ENCODE data around the gene ACSS2. TPM values are rescaled to one million over a fixed set of nuclear protein-coding genes. Genes with fewer than 3 reads are reported as not detected.

Gene ACSS2
- total RNA-seq, 2 experiments from 2014 or later: 27.4 to 29.6 TPM

DNA sequence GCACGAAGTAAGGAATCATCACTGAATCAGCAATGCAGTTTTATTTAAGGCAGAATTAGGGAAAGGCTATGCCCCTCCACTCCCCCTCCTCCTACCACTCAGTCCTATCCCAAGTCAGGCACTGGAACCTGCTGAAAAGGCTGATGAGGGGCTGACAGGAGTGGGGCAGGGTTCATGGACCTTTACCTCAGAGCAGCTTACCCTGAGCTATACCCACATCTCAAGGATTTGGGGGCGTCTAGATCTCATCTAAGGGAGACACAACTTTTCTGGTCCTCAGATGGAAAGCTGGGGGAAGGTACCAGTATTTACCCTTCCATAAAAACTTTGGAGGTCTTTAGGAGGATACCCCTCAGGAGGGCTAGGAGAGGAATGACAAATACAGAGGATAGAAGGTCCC is 52.0 kb downstream of the ACSS2 start:
- POLR2A ChIA-PET: no interaction called here
- Mint-ChIP-seq H3K36me3 (peaks cover 44% of the 10 kb centered on the region), H3K4me3 (no peak overlapping the region), H3K4me1 (peaks cover 20% of the 10 kb centered on the region), H3K27ac (no peak overlapping the region), H3K9me3 (no peaks in the 10 kb centered on the region), H3K27me3 (no peaks in the 10 kb centered on the region)
- ATAC-seq (ENCODE audit: low read depth) (no peak), DNase-seq (no peak)

DNA sequence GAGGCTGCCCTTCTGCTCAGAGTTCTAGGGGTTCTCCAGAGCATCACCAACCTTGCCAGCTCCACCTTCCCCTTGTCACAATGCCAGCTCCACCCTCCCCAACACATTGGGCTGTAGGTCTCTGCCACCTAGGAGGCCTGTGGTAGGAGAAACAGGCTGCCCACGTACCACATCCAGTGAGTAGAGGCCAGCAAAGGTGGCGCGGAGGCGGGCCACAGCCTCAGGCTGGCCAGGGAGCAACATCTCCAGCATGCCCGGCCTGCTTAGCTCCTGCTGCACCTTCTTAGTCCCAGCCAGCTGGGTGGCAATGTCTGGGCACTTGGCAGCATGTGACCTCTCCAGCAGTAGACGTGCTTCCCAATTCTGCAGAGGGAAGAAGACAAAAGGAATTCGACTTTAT is 55.4 kb downstream of the ACSS2 start:
- H3K27me3 Mint-ChIP-seq: no peaks in the 10 kb centered on the region
- ATAC-seq (ENCODE audit: low read depth) (no peak), DNase-seq (no peak)
- H3K9me3 Mint-ChIP-seq: no peaks in the 10 kb centered on the region
- H3K27ac Mint-ChIP-seq: no peak overlapping the region
- no peak overlapping the region for H3K4me3 Mint-ChIP-seq
- H3K36me3 Mint-ChIP-seq: peaks cover 38% of the 10 kb centered on the region
- POLR2A ChIA-PET: interaction anchor here (1.0 kb wide), 1 partner anchor 12 kb away, joined by 3 read pairs; no protein-coding TSS in a partner anchor
- H3K4me1 Mint-ChIP-seq: peaks cover 8% of the 10 kb centered on the region

DNA sequence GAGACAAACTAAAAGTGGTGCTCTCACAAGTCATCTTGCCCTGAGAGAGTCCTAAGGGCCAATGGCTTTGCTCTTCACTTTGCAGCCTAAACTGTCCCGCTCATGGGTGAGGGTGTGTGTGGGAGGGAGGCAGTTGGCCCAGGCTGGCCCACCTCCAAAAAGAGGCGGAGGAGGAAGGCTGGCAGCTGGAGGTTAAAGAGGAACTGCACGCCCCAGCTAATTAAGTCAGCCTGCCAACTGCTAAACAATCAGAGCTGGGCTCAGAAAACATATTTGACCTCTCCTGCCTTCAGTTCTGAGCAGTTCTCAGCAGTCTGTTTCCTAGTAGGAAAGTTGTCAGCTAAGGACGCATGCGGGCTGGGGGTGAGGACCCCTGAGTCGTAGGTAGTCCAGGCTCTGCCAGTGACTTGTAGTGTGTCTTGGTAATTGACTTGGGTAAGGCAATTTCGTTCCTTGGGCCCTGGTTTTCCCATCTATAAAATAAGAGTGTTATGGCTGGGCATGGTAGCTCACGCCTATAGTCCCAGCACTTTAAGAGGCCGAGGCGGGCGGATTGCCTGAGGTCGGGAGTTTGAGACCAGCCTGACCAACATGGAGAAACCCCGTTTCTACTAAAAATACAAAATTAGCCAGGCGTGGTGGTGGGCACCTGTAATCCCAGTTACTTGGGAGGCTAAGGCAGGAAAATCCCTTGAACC is 62.2 kb downstream of the ACSS2 start:
- Mint-ChIP-seq H3K4me1 (no peaks in the 10 kb centered on the region), H3K4me3 (no peak overlapping the region), H3K36me3 (peaks cover 19% of the 10 kb centered on the region), H3K27ac (no peak overlapping the region), H3K9me3 (no peaks in the 10 kb centered on the region), H3K27me3 (no peaks in the 10 kb centered on the region)
- no peak for ATAC-seq (ENCODE audit: low read depth)
- DNase-seq: no peak
- POLR2A ChIA-PET: no interaction called here

DNA sequence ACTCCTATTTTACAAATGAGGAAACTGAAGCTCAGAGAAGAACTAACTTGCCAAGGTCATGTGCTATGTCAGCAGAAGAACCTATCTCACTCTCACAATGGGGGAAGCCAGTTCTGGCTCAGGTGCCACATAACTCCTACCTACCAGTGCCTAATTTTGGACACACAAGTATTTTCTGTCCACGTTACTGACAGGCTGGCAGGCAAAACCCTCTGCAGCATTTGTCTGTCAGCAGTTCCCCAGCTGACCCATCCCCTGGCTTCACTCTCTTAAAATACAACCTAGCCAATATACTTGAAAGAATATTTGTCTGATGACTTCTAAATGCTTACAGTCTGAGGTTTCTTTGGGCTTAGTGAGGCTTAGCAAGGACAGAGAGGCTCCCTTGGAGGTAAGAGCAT is 63.7 kb downstream of the ACSS2 start:
- POLR2A ChIA-PET: no interaction called here
- Mint-ChIP-seq H3K36me3 (peaks cover 18% of the 10 kb centered on the region), H3K9me3 (no peaks in the 10 kb centered on the region), H3K4me3 (no peak overlapping the region), H3K4me1 (no peaks in the 10 kb centered on the region), H3K27me3 (no peaks in the 10 kb centered on the region), H3K27ac (no peak overlapping the region)
- DNase-seq: no peak
- ATAC-seq (ENCODE audit: low read depth): no peak

DNA sequence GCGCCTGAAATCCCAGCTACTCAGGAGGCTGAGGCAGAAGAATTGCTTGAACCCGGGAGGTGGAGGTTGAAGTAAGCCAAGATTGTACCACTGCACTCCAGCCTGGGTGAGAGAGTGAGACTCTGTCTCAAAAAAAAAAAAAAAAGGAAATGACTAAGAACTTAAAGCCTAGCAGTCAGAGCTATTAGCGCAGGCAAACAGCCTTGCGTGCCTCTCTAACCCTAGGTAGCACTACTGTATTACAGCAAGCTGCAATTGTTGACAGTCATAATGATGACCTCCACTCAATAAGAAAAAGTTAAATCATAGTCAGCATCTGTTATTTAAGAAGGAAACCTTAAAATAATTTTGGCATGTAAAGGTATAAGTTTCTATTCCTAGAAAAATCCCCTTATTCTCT is 64.8 kb downstream of the ACSS2 start:
- Mint-ChIP-seq H3K4me1 (no peaks in the 10 kb centered on the region), H3K27ac (no peak overlapping the region), H3K27me3 (no peaks in the 10 kb centered on the region), H3K36me3 (peaks cover 18% of the 10 kb centered on the region), H3K4me3 (no peak overlapping the region), H3K9me3 (no peaks in the 10 kb centered on the region)
- POLR2A ChIA-PET: no interaction called here
- DNase-seq (no peak), ATAC-seq (ENCODE audit: low read depth) (no peak)

DNA sequence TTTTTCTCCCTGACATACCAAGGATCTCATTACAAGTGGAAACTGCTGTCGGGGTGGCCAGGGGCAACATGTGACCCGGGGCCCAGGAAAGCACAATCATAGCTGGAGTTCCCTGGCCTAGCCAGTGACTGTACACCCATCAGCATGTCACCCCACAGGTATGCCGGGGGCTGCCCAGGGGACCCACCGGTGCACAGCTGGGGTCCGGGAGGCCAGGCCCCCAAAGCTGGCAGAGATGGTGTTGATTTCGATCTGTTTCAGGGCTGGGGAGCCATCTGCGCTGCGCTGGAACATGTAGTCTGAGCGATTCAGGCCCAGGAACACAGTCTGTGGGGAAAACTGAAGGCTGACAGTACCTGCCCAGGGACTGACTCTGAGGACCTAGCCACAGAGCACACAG is 65.9 kb downstream of the ACSS2 start:
- H3K36me3 Mint-ChIP-seq: peaks cover 15% of the 10 kb centered on the region
- DNase-seq (no peak), ATAC-seq (ENCODE audit: low read depth) (no peak)
- POLR2A ChIA-PET: no interaction called here
- H3K4me1 Mint-ChIP-seq: no peaks in the 10 kb centered on the region
- no peaks in the 10 kb centered on the region for H3K9me3 Mint-ChIP-seq
- no peak overlapping the region for H3K4me3 Mint-ChIP-seq
- no peaks in the 10 kb centered on the region for H3K27me3 Mint-ChIP-seq
- H3K27ac Mint-ChIP-seq: no peak overlapping the region

DNA sequence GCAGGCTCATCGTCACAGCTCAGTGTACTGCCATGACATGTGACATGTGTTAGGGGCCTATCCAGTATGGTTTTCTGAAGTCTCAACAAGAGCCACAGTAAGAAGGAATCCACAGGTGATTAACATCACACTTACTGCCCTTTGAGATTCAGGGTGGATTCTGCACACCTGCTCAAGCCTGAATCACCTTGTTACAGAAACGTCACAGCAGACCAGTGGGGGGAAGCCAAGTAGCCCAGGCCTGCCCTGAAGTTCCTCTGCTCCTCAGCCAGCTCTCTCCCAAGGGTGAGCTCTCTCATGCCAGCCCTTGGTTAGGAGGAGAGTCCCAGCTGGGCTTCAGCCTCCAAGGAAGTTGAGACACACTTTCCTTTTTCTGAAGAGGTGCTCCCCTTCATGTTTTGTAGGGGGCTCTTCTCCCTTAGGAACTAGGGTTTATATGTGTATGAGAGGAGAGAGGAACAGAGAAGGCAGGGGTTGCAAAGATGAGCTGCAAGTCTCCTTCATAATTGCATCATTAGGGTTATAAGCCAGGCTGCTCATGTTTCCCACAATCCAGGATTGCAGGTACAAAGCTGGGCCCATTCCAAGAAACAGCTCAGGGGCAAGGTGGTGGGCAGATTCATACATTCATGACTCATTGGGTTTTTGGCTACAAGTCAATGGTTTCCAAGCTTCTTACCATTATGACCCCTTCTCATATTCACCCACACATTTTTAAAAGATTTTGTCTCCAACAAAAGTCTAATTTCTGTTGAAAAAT is 67.6 kb downstream of the ACSS2 start:
- Mint-ChIP-seq H3K4me1 (no peaks in the 10 kb centered on the region), H3K4me3 (no peak overlapping the region), H3K27me3 (no peaks in the 10 kb centered on the region), H3K27ac (no peak overlapping the region), H3K9me3 (no peaks in the 10 kb centered on the region), H3K36me3 (peaks cover 11% of the 10 kb centered on the region)
- POLR2A ChIA-PET: interaction anchor here (1.3 kb wide), 1 partner anchor 9 kb away, joined by 3 read pairs; no protein-coding TSS in a partner anchor
- ATAC-seq (ENCODE audit: low read depth) (no peak), DNase-seq (no peak)

DNA sequence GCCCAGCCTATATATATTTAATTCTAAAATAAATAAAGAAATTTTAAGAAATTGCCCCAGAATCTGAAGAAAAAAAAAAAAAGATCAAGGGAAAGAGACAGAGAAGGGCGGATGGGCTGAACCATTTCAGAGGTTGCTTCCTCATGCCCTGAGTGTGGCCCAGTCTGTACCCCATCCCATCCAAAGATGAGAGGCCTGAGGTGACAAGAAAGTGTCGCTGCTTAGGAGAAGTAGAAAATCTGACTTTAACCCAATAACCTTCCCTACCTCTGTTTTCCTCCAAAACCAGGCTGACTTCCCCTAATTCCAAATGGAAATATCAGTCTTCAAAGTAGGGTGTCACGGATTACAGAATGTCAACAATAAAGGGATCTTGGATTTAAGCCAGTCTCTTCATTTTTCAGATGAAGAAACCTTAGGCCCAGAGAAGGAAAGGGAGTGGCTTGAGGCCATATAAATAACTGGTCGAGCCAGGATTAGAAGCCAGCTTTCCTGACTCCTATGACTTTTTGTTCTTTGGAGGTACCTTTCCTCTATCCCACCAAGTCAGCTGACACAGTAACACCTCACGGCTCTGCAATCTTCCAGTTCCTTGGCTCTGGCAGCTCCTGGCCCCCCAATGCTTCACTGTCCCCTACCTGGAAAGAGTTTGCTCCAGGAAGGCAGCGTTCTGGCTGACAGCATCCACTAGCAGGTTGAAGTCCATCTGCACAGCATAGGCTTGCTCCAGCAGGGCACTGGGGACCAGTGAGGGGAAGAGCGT is 69.1 kb downstream of the ACSS2 start:
- DNase-seq (no peak), ATAC-seq (ENCODE audit: low read depth) (no peak)
- POLR2A ChIA-PET: no interaction called here
- Mint-ChIP-seq H3K27me3 (no peaks in the 10 kb centered on the region), H3K27ac (no peak overlapping the region), H3K4me1 (peaks cover 2% of the 10 kb centered on the region), H3K9me3 (no peaks in the 10 kb centered on the region), H3K4me3 (no peak overlapping the region), H3K36me3 (peaks cover 17% of the 10 kb centered on the region)

DNA sequence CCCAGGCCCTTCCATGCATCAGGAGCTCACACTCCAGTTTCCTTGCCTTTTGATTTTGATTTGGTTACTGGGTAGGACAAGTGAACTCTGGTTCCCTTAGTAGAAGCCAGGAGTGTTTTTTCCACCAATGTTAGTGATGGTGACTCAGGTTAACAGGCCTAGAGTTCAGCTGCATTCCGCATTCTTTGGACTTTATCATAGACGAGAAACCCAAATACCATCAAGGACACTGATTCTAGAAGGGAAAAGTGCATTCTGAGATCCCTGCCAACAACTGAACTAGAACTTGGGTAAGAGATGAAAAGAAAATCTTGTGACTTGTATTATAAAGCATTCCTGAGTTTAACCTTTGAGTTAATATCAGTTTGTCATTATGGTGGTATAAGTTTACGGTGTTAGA is 70.2 kb downstream of the ACSS2 start:
- H3K9me3 Mint-ChIP-seq: no peaks in the 10 kb centered on the region
- ATAC-seq (ENCODE audit: low read depth) (no peak), DNase-seq (no peak)
- POLR2A ChIA-PET: no interaction called here
- no peak overlapping the region for H3K27ac Mint-ChIP-seq
- H3K4me3 Mint-ChIP-seq: no peak overlapping the region
- H3K27me3 Mint-ChIP-seq: no peaks in the 10 kb centered on the region
- H3K4me1 Mint-ChIP-seq: peaks cover 2% of the 10 kb centered on the region
- peaks cover 15% of the 10 kb centered on the region for H3K36me3 Mint-ChIP-seq

DNA sequence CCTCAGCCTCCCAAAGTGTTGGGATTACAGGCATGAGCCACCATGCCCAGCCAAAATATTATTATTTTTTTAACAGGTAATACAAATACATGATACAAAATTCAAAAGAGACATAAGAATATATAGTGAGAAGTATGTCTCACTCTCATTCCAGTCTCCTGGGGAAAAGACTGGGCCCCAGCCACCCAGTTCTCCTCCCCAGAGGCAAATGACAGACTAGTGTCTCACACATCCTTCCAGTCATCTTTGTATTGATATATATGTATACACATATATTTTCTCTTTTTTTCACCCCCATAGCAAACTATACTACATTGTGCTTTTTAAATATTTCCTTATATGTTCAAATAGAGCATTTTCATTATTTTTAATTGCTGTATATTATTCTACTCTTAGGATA is 70.9 kb downstream of the ACSS2 start:
- no peak overlapping the region for H3K27ac Mint-ChIP-seq

DNA sequence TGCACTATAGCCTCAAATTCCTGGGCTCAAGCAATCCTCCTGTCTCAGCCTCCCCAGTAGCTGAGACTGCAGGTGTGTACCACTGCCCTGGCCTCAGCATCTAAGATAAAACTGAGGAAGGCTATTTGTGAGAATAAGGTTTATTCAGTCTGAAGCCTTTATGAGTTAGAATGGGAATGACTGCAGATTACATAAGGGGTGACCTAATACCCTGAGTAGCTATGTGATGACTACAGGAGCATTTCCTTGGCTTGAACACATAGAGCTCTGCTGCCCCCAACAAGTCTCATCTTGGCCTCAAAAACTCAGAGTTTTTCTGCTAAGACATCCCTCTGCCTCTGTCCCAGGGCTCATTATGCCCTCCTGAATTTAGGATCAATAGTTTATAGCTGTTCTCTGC is 71.6 kb downstream of the ACSS2 start:
- peaks cover 6% of the 10 kb centered on the region for H3K4me1 Mint-ChIP-seq
- no peak for ATAC-seq (ENCODE audit: low read depth)
- no peak for DNase-seq
- no peak overlapping the region for H3K27ac Mint-ChIP-seq
- H3K36me3 Mint-ChIP-seq: peaks cover 15% of the 10 kb centered on the region
- H3K9me3 Mint-ChIP-seq: no peaks in the 10 kb centered on the region
- no peak overlapping the region for H3K4me3 Mint-ChIP-seq
- POLR2A ChIA-PET: interaction anchor here (0.6 kb wide), 1 partner anchor 254 kb away, joined by 3 read pairs; no protein-coding TSS in a partner anchor
- H3K27me3 Mint-ChIP-seq: no peaks in the 10 kb centered on the region

More for the DNA sequence above, 70.9 kb downstream of the ACSS2 start:
- POLR2A ChIA-PET: interaction anchor here (0.6 kb wide), 1 partner anchor 255 kb away, joined by 3 read pairs; no protein-coding TSS in a partner anchor
- ATAC-seq (ENCODE audit: low read depth) (no peak), DNase-seq (no peak)
- H3K4me1 Mint-ChIP-seq: peaks cover 2% of the 10 kb centered on the region
- no peak overlapping the region for H3K4me3 Mint-ChIP-seq
- H3K9me3 Mint-ChIP-seq: no peaks in the 10 kb centered on the region
- no peaks in the 10 kb centered on the region for H3K27me3 Mint-ChIP-seq
- peaks cover 15% of the 10 kb centered on the region for H3K36me3 Mint-ChIP-seq

DNA sequence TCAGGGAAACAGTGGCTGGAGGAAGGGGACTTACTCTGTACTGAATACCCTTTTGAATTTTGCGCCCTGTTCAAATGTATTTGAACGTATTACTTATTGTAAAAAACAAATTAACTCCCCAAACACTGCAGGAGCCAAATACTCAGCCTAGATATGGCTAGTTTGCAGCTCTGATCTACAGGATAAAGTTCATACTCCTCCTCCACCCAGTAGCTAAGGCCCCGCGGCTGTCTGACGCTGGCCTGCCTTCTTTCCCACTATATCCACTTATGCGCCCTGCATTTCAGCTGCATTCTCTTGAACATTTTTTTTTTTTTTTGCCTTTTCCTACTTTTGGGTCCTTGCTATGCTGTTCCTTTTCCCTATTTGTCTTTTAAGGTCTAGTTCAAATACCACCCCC is 72.7 kb downstream of the ACSS2 start:
- H3K27me3 Mint-ChIP-seq: no peaks in the 10 kb centered on the region
- H3K36me3 Mint-ChIP-seq: peaks cover 9% of the 10 kb centered on the region
- H3K4me3 Mint-ChIP-seq: no peak overlapping the region
- DNase-seq (no peak), ATAC-seq (ENCODE audit: low read depth) (no peak)
- no peaks in the 10 kb centered on the region for H3K9me3 Mint-ChIP-seq
- peaks cover 8% of the 10 kb centered on the region for H3K4me1 Mint-ChIP-seq
- POLR2A ChIA-PET: no interaction called here
- H3K27ac Mint-ChIP-seq: no peak overlapping the region

DNA sequence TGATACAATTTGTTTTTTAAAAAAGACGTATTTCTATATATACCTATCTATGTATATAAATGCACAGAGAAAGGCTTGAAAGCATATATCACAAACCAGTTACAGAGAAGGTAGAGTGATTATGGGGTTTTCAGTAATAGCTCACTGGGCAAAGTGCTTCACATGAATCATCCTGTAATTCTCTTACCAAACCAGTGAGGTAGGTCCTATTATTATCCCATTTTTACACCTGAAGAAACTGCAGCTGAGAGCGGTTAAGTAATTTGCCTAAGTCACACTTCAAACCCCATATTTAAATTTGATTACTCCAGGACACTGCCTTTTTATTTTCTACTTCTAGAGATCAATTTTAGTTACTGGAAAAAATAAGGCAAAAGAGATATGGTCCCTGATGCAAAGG is 74.8 kb downstream of the ACSS2 start:
- Mint-ChIP-seq H3K4me3 (no peak overlapping the region), H3K9me3 (no peaks in the 10 kb centered on the region), H3K36me3 (peaks cover 9% of the 10 kb centered on the region), H3K27ac (no peak overlapping the region), H3K4me1 (peaks cover 22% of the 10 kb centered on the region), H3K27me3 (no peaks in the 10 kb centered on the region)
- POLR2A ChIA-PET: no interaction called here
- ATAC-seq (ENCODE audit: low read depth) (no peak), DNase-seq (no peak)

Measured in activated naive CD8-positive, alpha-beta T cell treated with anti-CD3 and anti-CD28 coated beads, Interleukin-2, amount 10 ng/mL, durations not matched to agents 7 days and 5 days (primary cell).